ENCODE measurements around the gene NAALADL2.

- TF ChIP-seq EGR1 (IDR thresholded peaks at IDR 0.05) (no peak), RAD21 (IDR thresholded peaks at IDR 0.05; ENCODE audit: low read depth) (no peak), TCF12 (IDR thresholded peaks at IDR 0.05; ENCODE audit: low read depth) (no peak), REST (IDR thresholded peaks at IDR 0.05; ENCODE audit: low read depth) (no peak)
- TF ChIP-seq, protein P1, sequence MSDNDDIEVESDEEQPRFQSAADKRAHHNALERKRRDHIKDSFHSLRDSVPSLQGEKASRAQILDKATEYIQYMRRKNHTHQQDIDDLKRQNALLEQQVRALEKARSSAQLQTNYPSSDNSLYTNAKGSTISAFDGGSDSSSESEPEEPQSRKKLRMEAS (IDR thresholded peaks at IDR 0.05): no peak
Measured at GRCh38 chr3:175778994-175779393, 919.9 kb downstream of the NAALADL2 start.
